ENCODE measurements around the gene PLA2G10.
A peak's percentile ranks its signal among the peaks of the same experiment; 100 is the strongest.
"Not testable (repeated sequence)": the region's sequence is repeated elsewhere in the genome, so short reads cannot be mapped to it uniquely, and the experiment has no call there.

PLA2G10 gene

DNA sequence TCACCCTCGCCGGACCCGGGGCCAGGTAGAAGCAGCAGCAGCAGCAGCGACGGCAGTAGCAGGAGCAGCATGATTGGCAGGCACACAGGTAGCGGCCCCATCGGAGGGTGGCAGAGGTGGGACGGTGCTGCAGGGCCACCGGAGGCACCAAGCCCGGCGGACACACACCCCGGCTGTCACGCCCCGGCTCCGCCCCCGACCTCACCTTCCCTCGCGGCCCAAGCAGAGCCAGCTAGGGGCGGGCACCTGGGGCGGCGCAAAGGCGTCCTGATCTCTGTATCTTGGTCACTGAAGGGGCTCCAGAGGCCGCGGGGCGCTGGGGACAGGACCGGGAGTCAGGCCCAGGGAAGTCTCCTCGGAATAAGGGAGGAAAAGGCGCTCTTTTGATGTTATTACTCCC, at the start of gene PLA2G10:
Gene PLA2G10 (minus strand): TSS at position 180 of the 400 bp plus-strand sequence. CDS start 79 bp downstream, at position 101.
- not testable (repeated sequence) for DNase-seq

- DNase-seq, result not testable (repeated sequence)
These were observed 48.4 kb upstream of the PLA2G10 start, which contains the start of gene NPIPA2 for GRCh38 chr16:14742273-14743128. Gene NPIPA2, plus strand, starts transcription at chr16:14742533. Its CDS starts 5,533 bp downstream, at chr16:14748066.

- DNase-seq, result not testable (repeated sequence)
These were observed 47.7 kb upstream of the PLA2G10 start for GRCh38 chr16:14741794-14742193.

GRCh38 chr16:14740832-14741385, 46.8 kb upstream of the PLA2G10 start:
- not testable (repeated sequence) for DNase-seq

DNA sequence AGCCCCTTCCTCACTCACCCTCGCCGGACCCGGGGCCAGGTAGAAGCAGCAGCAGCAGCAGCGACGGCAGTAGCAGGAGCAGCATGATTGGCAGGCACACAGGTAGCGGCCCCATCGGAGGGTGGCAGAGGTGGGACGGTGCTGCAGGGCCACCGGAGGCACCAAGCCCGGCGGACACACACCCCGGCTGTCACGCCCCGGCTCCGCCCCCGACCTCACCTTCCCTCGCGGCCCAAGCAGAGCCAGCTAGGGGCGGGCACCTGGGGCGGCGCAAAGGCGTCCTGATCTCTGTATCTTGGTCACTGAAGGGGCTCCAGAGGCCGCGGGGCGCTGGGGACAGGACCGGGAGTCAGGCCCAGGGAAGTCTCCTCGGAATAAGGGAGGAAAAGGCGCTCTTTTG, 39.1 kb upstream of the PLA2G10 start:
- not testable (repeated sequence) for DNase-seq

DNA sequence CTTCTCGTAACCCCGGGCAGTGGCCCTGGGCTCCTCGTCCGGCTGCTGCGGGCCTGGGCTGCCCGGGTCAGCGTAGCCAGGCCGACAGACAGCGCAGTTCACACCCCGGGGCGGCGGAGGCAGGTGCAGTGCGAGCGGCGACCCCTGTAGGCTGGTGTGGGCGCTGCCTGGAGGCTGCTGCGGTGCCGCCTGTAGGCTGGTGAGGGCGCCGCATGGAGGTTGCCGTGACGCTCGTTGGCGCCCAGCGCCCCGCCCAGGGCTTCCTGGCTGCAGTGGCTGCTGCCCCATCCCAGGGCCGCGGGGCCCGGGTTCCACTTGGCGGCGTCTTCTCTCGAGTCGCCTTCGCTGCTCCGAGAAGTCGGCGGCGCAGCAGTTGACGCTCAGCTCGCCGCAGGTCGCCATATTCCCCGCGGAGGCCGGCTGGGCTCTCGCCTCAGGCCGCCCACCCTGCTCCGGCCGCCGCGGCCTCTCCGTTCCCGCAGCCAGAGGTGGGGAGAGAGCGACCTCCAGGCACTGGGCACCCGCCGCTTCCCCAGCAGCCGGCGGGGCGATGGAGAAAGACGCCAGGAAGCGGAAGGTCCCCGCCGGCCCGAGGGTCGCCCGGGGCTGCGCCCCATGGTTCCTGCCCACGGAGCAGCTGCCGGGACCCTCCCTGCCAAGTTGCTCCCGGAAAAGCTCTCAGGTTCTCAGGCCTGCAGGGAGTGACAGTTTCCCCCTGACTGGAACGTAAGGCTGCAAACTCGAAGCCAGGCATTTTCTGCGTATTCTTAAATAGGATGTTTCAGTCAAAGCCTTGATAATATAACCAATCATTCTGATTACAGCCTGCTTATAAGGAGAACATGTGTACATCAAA, 9.3 kb upstream of the PLA2G10 start, which contains the start of gene NPIPA3:
Gene NPIPA3 (plus strand): TSS at position 256 of the 856 bp plus-strand sequence. CDS start 5,533 bp downstream, outside the sequence.
- DNase-seq, result not testable (repeated sequence)

DNA sequence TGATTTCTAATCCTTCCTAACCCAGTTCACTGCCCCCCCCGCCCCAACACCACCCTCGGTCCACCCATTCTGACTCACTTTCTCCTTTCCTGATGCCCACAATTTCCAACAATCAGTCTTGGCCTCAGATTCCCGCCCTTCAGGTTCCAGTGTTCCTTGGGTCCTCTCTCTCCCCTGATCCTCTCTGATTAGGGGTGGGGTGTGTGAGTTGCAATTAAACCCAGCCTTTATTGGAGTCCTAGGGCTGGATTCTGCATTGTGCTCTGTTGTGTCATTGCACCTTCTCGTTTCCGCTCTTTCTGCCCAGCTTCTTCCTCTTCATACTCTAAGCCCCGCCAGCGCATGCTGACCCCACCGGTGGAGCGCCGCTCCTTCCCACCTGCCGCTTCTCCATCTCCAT, 8.6 kb upstream of the PLA2G10 start:
- not testable (repeated sequence) for DNase-seq

DNA sequence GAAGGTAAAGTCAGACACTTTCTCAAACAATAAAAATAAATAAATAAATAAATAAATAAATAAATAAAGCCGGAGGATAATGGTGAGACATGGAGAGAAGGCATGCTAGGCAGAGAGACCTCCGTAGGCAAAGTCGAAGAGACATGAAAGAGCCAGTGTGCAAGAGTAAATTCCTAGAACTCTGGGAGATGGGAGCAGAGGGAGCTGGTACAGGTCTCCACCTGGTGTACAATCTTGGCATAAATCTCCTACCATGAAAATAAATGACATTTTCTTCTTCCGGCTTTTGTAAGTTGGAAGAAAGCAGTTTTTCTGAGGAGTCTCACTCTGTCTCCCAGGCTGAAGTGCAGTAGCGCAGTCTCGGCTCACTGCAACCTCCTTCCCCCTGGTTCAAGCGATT, 7.8 kb upstream of the PLA2G10 start:
- DNase-seq, result not testable (repeated sequence)

GRCh38 chr16:14685870-14686793, 8.0 kb downstream of the PLA2G10 start:
- DNase-seq, result not testable (repeated sequence)

- DNase-seq, result no peak
These were observed 12.0 kb downstream of the PLA2G10 start for GRCh38 chr16:14682121-14682520.

DNA sequence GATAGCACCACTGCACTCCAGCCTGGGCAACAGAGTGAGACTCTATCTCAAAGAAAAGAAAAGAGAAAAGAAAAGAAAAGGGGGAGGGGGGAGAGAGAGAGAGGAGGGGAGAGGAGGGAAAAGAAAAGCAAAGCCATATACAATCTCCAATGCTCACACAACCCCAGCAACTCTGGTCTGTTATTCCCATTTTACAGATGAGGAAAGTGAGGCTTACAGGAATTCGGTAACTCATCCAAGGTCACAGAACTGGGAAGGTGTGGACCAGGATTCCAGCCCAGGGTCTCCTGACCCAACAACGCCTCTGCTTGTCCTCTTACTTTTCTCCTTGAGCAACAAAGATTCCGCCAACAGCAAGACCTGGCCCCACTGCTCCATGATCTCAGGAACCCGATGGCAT, 13.0 kb downstream of the PLA2G10 start:
- DNase-seq, result no peak

GRCh38 chr16:14680396-14680795, 13.7 kb downstream of the PLA2G10 start:
- DNase-seq, result not testable (repeated sequence)

- no peak for DNase-seq
These were observed 15.2 kb downstream of the PLA2G10 start for GRCh38 chr16:14678748-14679497.

GRCh38 chr16:14677627-14678026, 16.5 kb downstream of the PLA2G10 start:
- no peak for DNase-seq

DNA sequence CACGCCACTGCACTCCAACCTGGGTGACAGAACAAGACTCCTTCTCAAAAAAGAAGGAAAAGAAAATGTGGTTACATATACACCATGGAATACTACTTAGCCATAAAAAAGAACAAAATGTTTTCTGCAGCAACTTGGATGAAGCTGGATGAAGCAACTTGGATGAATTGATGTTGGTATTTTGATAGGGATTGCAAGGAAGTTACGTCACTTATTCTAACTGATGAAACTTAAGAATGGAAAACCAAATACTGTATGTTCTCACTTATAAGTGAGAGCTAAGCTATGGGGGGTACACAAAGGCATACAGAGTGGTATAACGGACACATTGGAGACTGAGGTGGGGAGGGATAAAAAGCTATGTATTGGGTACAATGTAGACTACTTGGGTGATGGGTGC, 17.5 kb downstream of the PLA2G10 start:
- DNase-seq, result no peak

DNA sequence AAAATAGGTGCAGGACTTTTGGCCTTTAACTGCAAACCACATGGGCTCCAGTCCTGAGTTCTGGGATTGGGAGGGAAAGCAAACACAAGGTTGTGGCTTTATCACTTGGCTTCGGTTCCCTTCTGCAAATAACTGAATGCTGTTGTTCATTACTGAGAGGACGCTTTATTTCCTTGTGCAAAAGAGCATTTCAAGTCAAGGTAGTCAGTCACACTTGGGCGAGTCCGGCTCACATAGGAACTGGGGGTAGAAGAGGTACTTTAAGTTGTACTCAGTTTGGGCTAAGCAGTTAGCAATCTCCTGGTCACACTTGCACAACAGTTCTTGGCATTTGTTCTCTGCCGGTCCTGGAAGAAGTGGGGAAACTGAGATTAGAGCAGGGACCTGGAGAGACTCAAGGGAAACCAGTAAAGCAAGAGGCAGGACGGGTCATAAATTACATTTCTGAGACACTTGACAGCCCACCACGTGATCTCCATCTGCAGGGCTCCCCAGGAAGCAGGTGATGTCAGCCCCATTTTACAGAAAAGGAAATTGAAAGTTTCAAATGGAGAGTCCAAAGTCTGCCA, 21.6 kb downstream of the PLA2G10 start:
- DNase-seq, result no peak

DNA sequence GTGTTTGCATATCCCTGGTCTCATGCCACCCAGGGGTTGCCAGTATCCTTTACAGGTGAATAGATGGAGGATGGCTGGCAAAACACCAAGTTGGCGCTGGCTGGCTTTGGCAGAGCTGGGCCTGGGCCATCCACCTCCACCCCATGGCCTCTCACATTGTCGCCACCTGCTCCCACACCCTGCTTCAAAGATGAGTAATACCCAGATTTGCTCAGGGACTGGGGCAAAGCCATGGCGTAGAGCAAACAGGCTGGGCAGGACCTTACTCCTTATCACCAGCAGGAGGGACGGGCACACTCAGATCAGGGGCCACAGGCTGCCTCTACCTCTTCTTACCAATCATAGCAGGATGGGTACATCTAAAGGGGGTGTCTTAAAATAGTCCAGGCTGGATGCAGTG, 24.3 kb downstream of the PLA2G10 start:
- DNase-seq, result peak; percentile 32

- DNase-seq, result no peak
These were observed 25.4 kb downstream of the PLA2G10 start for GRCh38 chr16:14668556-14669223.

- DNase-seq, result no peak
These were observed 26.5 kb downstream of the PLA2G10 start for GRCh38 chr16:14667347-14668266.

Data from NCI-H2081 treated with DMSO at 0.1 percent for 48 hours (cell line).